ENCODE results near the gene ARMC10.
"Not testable (repeated sequence)": the region's sequence is repeated elsewhere in the genome, so short reads cannot be mapped to it uniquely, and the experiment has no call there.

Gene ARMC10

DNA sequence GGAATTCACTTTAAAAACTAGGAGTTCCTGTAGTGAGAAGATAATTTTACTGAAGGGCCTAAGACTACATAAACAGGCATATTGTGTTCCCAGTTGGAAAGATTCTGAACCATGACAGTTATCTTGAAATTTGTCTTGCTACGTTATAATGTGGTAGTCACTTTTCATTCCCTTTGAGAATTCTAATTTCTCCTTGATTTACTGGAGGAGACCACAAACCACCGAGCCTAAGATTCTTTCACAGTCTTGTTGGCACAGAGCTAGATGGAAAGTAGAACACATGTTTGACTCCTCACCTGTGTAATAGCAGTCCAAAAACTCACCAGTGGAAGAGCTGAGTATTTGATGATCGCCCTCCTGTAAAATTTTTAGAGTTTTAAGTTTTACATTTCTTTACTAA lies 4.9 kb downstream of the ARMC10 start:
- DNase-seq, result no peak

DNA sequence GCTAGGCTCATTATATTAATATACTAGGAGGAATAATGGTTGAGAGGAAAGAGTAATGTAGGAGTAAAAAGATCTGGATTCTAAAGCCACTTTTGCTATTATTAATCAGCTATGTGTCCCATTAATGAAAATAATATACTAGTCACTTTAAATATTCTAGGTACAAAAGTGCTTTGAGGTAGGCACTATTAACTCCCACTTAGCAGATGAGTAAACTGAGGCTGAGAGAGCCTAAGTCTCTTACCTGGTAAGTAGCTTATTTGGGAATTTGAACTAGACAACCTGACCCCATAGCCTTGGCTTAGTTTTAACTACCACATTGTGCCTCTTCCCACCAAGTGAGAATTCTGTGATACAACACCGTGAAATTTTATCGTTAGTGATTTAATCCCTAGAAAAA lies 6.0 kb downstream of the ARMC10 start:
- DNase-seq, result no peak

DNA sequence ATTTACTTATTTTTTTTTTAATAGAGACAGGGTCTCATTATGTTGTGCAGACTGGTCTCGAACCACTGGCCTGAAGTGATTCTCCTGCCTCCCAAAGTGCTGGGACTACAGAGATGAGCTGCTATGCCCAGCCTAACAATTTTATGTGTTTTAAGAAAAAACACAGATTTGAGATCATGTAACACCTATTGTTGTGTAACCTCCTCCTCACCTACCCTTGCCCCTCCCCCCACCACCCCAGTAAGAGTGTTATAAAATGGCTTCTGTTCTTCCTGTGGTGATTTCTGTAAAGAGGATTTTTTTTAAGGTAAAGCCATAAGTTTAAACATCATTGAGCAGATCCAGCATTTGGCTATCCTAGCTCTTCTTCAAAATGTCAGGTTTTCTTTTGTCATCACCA lies 7.6 kb downstream of the ARMC10 start:
- no peak for DNase-seq

DNA sequence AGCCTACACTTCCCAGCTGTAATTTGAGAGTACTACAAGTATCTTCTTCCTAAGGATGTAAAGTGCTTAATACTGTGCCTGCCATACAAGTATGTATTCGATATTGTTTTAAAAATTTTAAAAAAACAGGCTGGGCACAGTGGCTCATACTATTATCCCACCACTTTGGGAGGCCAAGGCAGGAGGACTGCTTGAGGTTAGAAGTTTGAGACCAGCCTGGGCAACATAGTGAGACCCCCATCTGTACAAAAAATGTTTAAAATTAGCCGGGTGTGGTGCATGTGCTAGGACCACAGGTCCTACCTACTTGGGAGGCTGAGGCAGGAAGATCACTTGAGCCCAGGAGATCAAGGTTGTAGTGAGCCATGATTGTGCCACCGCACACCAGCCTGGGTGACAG lies 8.3 kb downstream of the ARMC10 start:
- DNase-seq, result no peak

DNA sequence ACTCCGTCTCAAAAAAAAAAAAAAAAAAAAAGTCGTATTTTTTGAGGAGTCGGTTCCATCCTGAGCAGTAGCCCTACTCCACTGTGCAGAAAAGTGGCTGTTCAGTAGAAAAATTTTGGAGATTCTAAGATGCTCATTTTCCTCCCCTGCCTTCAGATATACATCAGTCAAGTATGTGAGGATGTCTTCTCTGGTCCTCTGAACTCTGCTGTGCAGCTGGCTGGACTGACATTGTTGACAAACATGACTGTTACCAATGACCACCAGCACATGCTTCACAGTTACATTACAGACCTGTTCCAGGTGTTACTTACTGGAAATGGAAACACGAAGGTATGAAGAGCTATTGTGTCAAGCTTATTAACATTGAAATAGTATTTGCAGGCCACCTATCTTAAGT lies 17.4 kb downstream of the ARMC10 start:
- DNase-seq, result not testable (repeated sequence)

DNA sequence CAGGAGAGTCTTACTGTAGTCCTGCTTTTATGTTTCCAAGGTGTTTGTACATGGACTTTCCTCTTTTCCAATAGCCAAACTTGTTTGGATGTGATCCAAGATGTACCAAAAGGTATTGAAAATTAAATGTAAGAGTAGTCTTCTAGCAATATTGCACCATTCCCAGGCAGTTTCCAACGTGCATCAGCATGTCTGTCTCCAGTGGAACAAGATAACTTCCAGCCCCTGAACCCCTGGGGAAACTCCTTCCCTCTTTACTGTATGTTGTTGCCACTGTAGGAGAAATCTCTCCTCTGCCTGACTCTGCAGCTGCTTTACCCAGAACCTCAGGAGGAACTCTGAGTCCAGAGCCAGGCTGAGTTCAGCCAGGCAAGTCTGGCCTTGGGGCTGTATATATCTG lies 18.5 kb downstream of the ARMC10 start:
- DNase-seq, result no peak

DNA sequence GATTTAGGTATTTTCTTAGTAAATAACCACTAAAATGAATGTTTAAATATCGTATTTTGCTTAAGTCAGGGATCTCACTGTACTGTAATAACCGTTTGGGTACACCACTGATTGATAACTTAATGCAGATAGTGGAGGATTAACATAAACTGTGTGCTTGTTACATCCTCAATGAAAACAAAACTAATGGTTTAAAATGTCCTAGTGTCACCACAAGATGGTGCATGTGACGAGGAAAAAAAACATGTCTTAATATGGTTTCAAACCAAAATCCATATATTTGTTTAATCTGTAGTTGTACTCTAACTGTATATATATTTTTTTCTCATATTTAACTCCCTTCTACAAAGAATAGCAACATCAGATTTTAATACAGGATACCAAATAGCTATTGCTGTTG lies 19.2 kb downstream of the ARMC10 start:
- no peak for DNase-seq

DNA sequence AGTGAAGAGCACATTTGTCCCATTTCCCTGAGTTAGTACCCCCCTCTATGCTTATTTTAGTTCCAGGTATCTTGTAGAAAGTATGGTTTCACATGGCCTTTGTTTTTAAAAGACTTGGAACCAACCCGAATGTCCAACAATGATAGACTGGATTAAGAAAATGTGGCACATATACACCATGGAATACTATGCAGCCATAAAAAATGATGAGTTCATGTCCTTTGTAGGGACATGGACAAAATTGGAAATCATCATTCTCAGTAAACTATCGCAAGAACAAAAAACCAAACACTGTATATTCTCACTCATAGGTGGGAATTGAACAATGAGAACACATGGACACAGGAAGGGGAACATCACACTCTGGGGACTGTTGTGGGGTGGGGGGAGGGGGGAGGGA lies 20.6 kb downstream of the ARMC10 start:
- DNase-seq, result not testable (repeated sequence)

DNA sequence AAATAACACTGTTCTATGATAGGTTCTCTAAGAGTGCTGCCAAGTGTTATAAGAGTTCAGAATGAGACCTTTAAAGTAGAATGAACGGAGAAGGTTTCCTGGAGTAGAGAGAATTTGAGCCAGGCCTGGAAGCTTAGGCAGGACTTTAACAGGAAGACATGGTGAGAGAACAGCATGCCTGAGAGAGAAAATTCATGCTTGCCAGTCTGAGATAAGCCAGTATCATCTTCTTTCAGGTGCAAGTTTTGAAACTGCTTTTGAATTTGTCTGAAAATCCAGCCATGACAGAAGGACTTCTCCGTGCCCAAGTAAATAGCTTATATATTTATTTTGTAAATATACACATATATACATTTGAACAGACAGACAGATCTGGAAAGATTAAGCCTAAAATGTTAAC lies 22.1 kb downstream of the ARMC10 start:
- DNase-seq, result no peak

DNA sequence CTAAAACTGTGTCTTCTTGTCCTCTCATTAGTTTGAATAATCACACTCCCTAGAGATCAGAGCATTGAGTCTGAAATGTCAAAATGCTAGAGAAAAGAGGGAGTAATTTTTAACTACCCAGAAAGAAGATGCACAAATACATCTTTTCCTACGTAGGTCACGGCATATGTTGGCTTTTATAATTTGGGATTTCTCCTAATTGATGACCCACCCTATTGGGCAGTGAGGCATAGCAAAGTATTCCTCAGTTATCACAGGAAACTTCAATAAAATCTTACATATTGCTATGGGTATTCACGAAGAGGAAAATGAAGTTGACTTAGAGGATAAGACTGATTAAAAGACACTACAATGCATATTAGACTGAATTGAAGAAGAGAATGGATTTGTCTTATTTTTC lies 25.4 kb downstream of the ARMC10 start:
- DNase-seq, result no peak

DNA sequence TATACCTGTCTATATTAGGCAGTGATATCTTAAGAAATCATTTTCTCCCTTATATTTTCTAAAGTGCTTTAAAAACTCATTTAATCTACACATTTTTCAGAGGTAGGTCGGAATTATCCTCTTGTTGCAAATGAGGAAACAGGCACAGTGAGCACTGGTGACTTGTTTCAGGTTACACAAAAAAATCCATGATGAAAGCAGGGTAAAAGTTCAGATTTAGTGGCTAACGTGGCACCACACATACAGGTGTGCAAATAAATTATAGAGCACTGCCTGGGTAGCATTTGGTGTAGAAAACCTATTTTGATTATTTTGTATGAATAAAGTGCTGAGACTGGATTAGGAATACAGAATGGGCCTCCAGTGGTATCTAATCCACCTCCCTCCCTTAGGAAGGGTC lies 26.6 kb downstream of the ARMC10 start:
- DNase-seq, result no peak

DNA sequence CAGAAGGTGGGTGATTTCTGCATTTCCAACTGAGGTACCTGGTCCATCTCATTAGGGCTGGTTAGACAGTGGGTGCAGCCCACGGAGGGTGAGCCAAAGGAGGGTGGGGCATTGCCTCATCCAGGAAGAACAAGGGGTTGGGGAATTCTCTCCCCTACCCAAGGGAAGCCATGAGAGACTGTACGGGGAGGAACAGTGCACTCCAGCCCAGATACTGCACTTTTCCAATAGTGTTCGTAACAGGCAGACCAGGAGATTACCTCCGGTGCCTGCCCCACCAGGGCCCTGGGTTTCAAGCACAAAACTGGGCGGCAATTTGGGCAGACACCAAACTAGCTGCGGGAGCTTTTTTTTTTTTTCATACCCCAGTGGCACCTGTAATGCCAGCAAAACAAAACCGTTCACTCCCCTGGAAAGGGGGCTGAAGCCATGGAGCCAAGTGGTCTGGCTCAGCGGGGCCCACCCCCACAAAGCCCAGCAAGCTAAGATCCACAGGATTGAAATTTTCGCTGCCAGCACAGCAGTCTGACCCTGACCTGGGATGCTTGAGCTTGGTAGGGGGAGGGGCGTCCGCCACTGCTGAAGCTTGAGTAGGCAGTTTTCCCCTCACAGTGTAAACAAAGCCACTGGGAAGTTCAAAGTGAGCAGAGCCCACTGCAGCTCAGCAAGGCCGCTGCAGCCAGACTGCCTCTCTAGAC lies 31.2 kb downstream of the ARMC10 start:
- DNase-seq, result no peak

DNA sequence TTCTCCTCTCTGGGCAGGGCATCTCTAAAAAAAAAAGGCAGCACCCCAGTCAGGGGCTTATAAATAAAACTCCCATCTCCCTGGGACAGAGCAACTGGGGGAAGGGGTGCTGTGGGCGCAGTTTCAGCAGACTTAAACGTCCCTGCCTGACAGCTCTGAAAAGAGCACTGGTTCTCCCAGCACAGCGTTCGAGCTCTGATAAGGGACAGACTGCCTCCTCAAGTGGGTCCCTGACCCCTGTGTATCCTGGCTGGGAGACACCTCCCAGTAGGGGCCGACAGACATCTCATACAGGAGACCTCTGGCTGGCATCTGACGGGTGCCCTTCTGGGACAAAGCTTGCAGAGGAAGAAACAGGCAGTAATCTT lies 31.7 kb downstream of the ARMC10 start:
- DNase-seq, result not testable (repeated sequence)

DNA sequence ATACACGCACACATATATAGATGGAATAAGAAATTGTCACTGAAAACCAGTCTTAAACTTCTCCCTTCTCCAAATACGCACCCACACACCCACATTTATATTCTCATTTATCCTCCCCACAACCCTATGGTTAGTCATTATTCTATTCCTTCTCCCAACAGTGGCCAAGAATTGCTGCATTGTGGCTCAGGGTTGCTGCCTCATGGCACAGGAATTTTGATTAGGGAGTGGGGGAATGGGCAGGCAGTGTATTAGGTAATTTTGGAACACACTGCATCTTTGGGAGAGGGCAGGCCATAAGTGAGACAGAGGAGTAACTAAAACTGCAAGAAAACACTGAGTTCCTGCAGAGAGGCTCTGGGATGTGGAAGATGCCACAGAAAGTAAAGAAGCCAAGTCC lies 38.2 kb downstream of the ARMC10 start:
- no peak for DNase-seq

DNA sequence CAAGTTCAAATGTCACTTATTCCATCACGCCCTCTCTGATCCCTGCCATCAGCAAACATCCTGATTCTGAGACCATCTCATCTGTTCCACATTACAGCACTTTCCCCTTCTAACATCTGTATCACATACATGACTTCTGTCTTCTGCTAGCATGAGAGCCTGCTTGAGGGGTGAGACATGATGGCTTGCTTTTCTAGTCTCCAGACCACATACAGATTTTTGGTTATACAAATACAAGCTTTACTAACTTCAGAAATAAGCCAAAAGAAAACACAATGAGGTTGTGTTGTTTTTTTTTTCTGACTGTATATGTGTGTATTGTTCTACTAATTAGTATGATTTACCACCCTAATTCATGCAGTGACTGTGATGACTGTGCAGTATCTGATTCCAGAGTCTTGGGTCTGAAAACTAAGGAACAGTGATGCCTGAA lies 39.7 kb downstream of the ARMC10 start:
- no peak for DNase-seq

DNA sequence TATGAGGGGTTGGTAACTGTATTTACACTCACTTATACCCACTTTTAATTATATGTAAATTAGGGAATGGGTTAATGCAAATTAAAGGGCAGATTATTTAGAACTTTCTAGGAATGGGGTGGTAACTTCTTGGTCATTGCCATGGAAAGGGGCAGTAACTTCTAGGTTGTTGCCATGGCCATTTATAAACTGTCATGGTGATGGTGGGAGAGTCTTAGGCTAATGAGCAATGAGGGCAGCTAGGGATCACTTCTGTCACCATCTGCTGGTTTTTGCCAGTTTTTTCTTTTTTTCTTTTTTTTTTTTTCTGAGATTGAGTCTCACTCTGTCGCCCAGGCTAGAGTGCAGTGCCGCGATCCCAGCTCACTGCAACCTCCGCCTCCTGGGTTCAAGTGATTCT lies 40.8 kb downstream of the ARMC10 start:
- no peak for DNase-seq

DNA sequence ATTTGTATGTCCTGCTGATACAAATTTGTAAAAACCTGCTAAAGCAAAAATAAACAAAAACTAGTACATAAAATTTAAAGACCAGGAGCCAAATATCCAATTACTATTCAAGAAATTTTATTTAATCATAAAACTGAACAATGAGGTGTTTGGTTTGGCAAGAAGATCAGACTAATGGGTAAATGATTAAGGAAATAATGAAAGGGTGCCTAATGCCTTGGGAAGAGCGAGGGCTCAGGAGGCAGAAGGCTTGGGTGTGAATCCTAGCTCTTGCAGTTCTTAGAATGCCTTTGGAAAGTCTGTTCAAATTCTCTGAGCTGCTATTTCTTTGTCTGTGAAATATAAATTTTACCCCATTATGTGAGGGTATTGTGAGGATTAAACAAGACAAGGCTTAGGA lies 41.6 kb downstream of the ARMC10 start:
- DNase-seq, result no peak

DNA sequence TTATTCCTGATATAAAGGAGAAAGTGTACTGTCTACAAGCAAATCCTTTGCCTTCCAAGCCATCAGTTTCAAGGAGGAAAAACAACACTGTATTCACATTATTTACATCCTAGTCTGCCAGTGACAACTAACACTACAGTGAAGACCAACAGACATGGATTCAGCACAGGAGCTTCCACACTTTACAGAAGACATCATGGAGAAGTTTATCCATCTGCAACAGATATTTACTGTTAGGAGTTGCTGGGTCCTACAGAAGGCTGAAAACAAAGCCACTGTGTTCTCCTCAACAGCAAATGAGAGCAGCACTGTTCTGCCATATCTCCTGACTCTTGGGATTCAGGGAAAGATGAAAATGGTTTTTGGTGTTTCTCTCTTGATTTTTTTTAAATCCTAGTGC lies 42.1 kb downstream of the ARMC10 start:
- no peak for DNase-seq

DNA sequence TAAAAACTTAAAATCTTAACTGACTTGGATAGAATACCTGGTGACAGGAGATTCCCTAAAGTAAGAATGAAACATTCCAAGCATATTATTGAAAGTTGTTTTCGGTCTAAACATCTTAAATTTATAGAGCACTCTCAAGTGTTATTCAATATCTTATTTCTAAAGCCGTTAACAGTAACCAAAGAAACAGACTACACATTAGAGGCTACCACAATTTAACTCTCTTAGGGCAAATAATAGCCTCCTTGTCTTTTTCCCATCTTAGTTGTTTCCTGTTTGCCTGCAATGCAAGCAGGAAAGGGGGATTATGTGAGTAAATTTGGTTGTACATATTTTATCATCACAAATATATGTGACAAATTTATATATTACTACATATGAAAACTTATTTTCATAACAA lies 42.5 kb downstream of the ARMC10 start:
- DNase-seq, result no peak

DNA sequence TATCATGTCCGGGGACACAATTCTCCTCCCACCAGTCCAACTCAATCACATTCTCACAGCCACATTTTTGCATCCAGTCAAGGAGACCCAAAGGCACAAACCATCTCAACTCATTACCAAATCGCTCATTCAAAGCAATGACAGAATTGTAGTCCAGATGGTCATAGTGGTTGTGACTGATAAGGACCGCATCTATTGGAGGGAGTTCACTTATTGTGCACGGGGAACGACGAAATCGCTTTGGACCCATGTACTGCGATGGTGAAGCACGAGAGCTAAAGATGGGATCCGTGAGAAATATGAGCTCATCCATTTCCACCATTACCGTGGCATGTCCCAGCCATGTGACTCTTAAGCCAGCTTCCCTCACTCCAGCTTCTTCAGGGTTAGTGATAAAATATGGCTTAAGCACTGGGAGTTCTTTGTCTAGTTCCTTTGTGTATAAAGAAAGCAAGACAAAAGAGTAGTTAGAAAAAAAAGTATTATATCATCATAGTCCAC lies 44.9 kb downstream of the ARMC10 start:
- no peak for DNase-seq

DNA sequence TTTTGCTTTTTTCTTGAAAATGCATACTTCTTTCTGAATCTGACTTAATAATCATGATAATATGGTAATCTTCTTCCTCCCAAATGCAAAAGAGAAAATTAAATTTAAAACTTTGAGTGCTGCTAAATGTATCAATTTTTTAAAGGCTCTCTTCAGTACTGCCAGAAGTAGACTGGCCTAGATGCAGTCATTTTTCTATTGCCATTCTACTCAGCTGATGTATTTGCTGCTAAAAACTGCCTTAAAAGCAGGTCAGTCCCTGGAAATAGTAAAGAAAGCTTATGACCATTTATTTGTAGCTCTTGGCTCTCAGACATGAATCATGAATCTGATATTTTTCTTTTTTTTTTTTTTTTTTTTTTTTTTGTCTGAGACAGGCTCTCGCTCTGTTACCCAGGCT lies 45.4 kb downstream of the ARMC10 start:
- DNase-seq, result no peak

DNA sequence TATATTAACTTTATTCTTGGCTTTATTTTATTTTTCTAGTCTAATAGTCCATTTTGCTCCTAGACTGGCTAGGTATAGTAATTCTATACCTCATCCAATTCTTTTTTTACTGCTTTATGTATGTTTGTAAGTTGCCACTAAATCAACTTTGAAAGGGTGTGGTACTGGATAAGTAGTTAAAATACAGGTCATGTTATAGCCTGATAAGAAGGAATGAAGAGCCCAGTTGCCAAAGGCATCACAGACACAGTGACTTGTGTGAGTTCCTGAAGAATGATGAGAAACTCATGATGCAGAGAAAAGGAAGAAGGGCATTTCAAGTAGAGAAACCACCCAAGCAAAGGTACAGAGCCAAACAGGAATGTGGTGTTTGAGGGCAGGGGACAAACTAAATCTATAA lies 46.7 kb downstream of the ARMC10 start:
- no peak for DNase-seq

DNA sequence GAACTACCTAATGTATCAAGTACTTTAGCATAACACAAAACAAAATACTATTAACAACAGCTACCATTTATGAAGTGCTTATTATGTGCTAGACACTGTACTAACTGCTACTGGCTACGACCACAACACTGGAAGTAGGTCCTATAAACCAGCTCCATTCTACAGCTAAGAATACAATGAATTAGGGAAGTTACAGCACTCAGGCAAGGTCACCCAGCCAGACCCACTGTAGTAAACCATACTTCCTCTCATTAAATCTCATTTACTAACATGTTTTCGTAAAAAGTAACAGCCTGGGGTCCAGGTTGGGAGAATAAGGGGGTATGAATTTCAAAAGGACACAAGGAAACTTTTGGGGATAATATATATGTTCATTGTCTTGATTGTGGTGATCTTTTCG lies 48.6 kb downstream of the ARMC10 start:
- DNase-seq, result no peak

DNA sequence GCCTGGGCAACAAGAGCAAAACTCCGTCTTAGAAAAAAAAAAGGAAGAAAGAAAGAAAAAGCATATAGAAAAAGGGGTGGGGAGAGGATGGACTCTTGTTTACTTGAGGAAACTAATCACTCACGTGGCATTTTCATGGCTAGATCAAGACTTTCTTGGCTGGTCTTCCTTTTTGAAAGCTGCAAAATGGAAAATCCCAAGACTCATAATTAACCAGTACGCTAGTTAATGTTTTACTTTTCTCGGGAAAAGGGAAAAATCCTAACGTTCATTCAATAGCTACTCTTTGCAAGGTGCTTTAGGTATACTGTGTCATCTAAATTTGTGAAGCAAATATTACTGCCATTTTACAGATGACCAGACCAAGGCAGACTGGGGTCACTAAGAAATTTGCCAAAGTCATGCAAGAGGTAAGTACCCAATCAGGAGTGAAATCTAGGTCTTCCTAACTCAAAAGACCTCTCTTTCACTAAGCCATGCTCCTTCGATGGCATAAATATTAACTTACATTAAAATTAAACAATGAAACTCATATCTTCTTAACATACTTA lies 49.6 kb downstream of the ARMC10 start:
- no peak for DNase-seq

DNA sequence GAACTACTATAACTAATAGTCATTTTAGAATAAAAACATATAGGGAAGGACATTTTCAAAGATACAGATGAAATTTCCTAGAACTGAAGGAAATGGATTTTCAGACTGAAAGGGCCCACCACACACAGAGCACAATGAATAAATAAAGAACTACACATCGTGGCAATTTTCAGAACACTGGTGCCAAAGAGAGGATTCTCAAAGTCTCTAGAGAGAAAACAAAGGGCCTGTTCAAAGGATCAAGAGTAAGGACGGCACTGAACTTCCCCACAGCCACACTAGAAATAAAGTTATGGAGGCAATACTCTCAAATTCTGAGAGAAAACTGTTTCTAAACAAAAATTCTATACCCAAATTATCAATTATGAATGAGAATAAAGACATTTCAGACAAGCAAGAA lies 52.1 kb downstream of the ARMC10 start:
- no peak for DNase-seq
